Effector memory CD8-positive, alpha-beta T cell (primary cell): ENCODE data around the gene TASL.
"Not testable (repeated sequence)": the region's sequence is repeated elsewhere in the genome, so short reads cannot be mapped to it uniquely, and the experiment has no call there.

ENCODE experiments used
- ATAC-seq: fragments of 150-1000 bp; cut with Tn5 transposase; replicated peaks from 2 replicates; pipeline ENCODE4 v1.10.0; 2021; ENCODE audit warnings: mild to moderate bottlenecking, moderate library complexity
- DNase-seq, 3 experiments: peaks; one replicate each; pipeline ENCODE4 v3.0.0; 2021
- H3K27ac Mint-ChIP-seq, 2 donors: one replicate each; pipeline ENCODE4 v1.8.0; 2022; ENCODE audit warnings: mild to moderate bottlenecking in 2 of 2, mixed read lengths in 2 of 2, moderate library complexity in 2 of 2
- H3K27me3 Mint-ChIP-seq, 2 donors: one replicate each; pipeline ENCODE4 v1.8.0; 2022; ENCODE audit warnings: mixed read lengths in 2 of 2
- H3K36me3 Mint-ChIP-seq: one replicate; pipeline ENCODE4 v1.8.0; 2022; ENCODE audit warnings: mild to moderate bottlenecking, moderate library complexity, mixed read lengths; ENCODE audit not compliant: insufficient read depth
- H3K4me1 Mint-ChIP-seq, 2 donors: one replicate each; pipeline ENCODE4 v1.8.0; 2022; ENCODE audit warnings: low read depth in 2 of 2, mixed read lengths in 2 of 2
- H3K4me3 Mint-ChIP-seq, 2 donors: one replicate each; pipeline ENCODE4 v1.8.0; 2022; ENCODE audit warnings: mild to moderate bottlenecking in 2 of 2, mixed read lengths in 2 of 2, moderate library complexity in 2 of 2
- H3K9me3 Mint-ChIP-seq, 2 donors: one replicate each; pipeline ENCODE4 v1.8.0; 2022; ENCODE audit warnings: mixed read lengths in 2 of 2

TASL gene

DNA sequence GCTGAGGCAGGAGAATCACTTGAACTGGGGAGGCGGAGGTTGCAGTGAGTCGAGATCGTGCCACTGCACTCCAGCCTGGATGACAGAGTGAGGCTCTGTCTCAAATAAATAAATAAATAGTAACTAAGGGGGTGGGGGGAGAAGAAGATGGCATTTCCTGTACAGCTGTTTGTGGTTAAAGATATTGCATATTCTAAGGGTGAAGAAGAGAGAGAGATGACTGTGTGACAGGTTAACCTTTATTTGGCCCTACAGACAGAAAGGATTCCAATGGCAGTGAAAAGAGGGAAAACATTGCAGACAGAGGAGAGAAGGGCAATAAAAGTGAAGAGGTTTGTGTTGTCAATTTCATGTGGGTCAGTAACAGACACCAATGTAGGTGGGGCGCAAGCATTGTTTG is 9.4 kb downstream of the TASL start:
- peaks cover 0 to 2% of the 10 kb centered on the region in 2 donors for H3K4me1 Mint-ChIP-seq
- H3K4me3 Mint-ChIP-seq: no peak overlapping the region
- ATAC-seq (peak; percentile 21), DNase-seq (no peak)
- H3K9me3 Mint-ChIP-seq: no peaks in the 10 kb centered on the region
- peaks cover 0 to 4% of the 10 kb centered on the region in 2 donors for H3K27me3 Mint-ChIP-seq
- peaks cover 3% of the 10 kb centered on the region for H3K36me3 Mint-ChIP-seq
- H3K27ac Mint-ChIP-seq: no peak overlapping the region

GRCh38 chrX:30563070-30563469 is 14.5 kb downstream of the TASL start:
- H3K27ac Mint-ChIP-seq, ATAC-seq, H3K36me3 Mint-ChIP-seq: not testable (repeated sequence)

GRCh38 chrX:30561191-30561590 is 16.4 kb downstream of the TASL start:
- H3K36me3 Mint-ChIP-seq: no peaks in the 10 kb centered on the region
- DNase-seq: no peak
- no peak overlapping the region for H3K27ac Mint-ChIP-seq
- H3K4me3 Mint-ChIP-seq: no peak overlapping the region
- no peaks in the 10 kb centered on the region for H3K9me3 Mint-ChIP-seq
- H3K4me1 Mint-ChIP-seq: no peaks in the 10 kb centered on the region
- no peaks in the 10 kb centered on the region for H3K27me3 Mint-ChIP-seq
- no peak for ATAC-seq

More at GRCh38 chrX:30563070-30563469, 14.5 kb downstream of the TASL start:
- not testable (repeated sequence) for H3K4me3 Mint-ChIP-seq, H3K9me3 Mint-ChIP-seq, DNase-seq, H3K4me1 Mint-ChIP-seq, H3K27me3 Mint-ChIP-seq

DNA sequence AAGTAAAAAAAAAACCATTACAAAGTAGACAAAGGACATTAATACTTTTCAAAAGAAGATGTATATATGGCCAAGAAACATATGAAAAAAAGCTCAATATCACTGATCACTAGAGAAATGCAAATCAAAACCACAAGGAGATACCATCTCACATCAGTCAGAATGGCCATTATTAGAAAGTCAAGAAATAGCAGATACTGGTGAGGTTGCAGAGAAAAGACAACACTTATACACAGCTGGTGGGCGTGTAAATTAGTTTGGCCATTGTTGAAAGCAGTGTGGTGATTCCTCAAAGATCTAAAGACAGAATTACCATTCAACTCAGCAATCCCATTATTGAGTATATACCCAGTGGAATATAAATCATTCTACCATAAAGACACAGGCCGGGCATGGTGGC is 39.3 kb downstream of the TASL start:
- no peak for ATAC-seq
- Mint-ChIP-seq H3K4me3 (no peak overlapping the region), H3K27ac (no peak overlapping the region), H3K36me3 (no peaks in the 10 kb centered on the region), H3K4me1 (no peaks in the 10 kb centered on the region), H3K9me3 (peaks cover 0 to 2% of the 10 kb centered on the region in 2 donors), H3K27me3 (no peaks in the 10 kb centered on the region)
- no peak for DNase-seq

DNA sequence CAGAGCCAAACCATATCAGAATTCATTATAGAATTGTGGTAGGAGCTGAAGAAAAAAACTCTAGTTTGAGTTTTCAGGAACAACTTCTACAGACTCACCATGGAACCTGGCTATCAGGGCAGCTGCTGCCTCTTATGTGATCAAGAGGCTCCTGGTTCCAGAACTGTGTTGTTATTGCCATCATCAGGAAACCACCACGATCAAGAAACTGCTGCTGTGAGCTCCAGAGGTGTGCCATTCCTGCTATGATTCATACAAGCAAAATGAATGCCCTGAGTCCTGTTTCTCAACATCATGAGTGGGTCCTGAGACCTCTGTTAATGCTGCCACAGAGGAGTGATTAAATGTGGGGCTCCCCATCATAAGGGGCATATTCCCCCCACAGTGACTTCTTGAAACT is 43.7 kb downstream of the TASL start:
- no peak overlapping the region for H3K4me3 Mint-ChIP-seq
- H3K4me1 Mint-ChIP-seq: no peaks in the 10 kb centered on the region
- H3K36me3 Mint-ChIP-seq: no peaks in the 10 kb centered on the region
- DNase-seq (no peak), ATAC-seq (no peak)
- H3K27me3 Mint-ChIP-seq: no peaks in the 10 kb centered on the region
- no peaks in the 10 kb centered on the region for H3K9me3 Mint-ChIP-seq
- no peak overlapping the region for H3K27ac Mint-ChIP-seq

- no peaks in the 10 kb centered on the region for H3K9me3 Mint-ChIP-seq
- H3K27ac Mint-ChIP-seq: no peak overlapping the region
- no peaks in the 10 kb centered on the region for H3K27me3 Mint-ChIP-seq
- no peak for DNase-seq
- no peaks in the 10 kb centered on the region for H3K4me1 Mint-ChIP-seq
- H3K36me3 Mint-ChIP-seq: no peaks in the 10 kb centered on the region
- no peak overlapping the region for H3K4me3 Mint-ChIP-seq
- no peak for ATAC-seq
Observed at GRCh38 chrX:30533266-30533665, 44.3 kb downstream of the TASL start.

DNA sequence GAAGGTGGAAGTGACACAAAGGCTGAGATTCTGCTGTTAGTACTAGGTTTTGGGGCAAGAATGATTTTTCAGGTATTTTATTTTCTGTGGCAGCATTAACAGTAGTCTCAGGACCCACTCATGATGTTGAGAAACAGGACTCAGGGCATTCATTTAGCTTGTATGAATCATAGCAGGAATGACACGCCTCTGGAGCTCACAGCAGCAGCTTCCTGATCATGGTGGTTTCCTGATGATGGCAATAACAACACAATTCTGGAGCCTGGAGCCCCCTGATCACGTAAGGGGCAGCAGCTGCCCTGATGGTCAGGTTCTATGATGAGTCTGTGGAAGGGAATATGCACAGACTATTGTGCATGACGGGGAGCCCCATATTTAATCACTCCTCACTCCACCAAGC is 47.0 kb downstream of the TASL start:
- no peaks in the 10 kb centered on the region for H3K27me3 Mint-ChIP-seq
- H3K4me3 Mint-ChIP-seq: no peak overlapping the region
- no peak overlapping the region for H3K27ac Mint-ChIP-seq
- no peak for ATAC-seq
- no peak for DNase-seq
- no peaks in the 10 kb centered on the region for H3K36me3 Mint-ChIP-seq
- no peaks in the 10 kb centered on the region for H3K9me3 Mint-ChIP-seq
- no peaks in the 10 kb centered on the region for H3K4me1 Mint-ChIP-seq

GRCh38 chrX:30525732-30526131 is 51.8 kb downstream of the TASL start:
- DNase-seq (no peak), ATAC-seq (no peak)
- H3K27me3 Mint-ChIP-seq: no peaks in the 10 kb centered on the region
- H3K27ac Mint-ChIP-seq: no peak overlapping the region
- no peaks in the 10 kb centered on the region for H3K36me3 Mint-ChIP-seq
- no peaks in the 10 kb centered on the region for H3K9me3 Mint-ChIP-seq
- no peaks in the 10 kb centered on the region for H3K4me1 Mint-ChIP-seq
- no peak overlapping the region for H3K4me3 Mint-ChIP-seq

- Mint-ChIP-seq H3K27me3 (no peaks in the 10 kb centered on the region), H3K27ac (no peak overlapping the region), H3K4me1 (no peaks in the 10 kb centered on the region), H3K36me3 (no peaks in the 10 kb centered on the region), H3K9me3 (no peaks in the 10 kb centered on the region), H3K4me3 (no peak overlapping the region)
- ATAC-seq (no peak), DNase-seq (no peak)
Observed at GRCh38 chrX:30521440-30522182, 56.0 kb downstream of the TASL start.

- Mint-ChIP-seq H3K36me3 (no peaks in the 10 kb centered on the region), H3K27ac (no peak overlapping the region), H3K27me3 (no peaks in the 10 kb centered on the region), H3K9me3 (no peaks in the 10 kb centered on the region), H3K4me3 (no peak overlapping the region), H3K4me1 (no peaks in the 10 kb centered on the region)
- ATAC-seq (no peak), DNase-seq (no peak)
Observed at GRCh38 chrX:30513284-30513683, 64.3 kb downstream of the TASL start.
